ENCODE measurements around the gene TOM1.

- TF ChIP-seq CTCF (IDR thresholded peaks at IDR 0.05), result no peak
- TF ChIP-seq POLR2AphosphoS5 (IDR thresholded peaks at IDR 0.05), result no peak
- no peak for TF ChIP-seq POLR2A (IDR thresholded peaks at IDR 0.05)
- TF ChIP-seq EP300 (IDR thresholded peaks at IDR 0.05), result no peak
Measured at GRCh38 chr22:35257002-35257320, 42.7 kb upstream of the TOM1 start.

Data from upper lobe of left lung (tissue), 4 donors.